Natural killer cell (primary cell): ENCODE data around the gene CORT. TPM values are rescaled to one million over a fixed set of nuclear protein-coding genes. Genes with fewer than 3 reads are reported as not detected.
"Not testable (repeated sequence)": the region's sequence is repeated elsewhere in the genome, so short reads cannot be mapped to it uniquely, and the experiment has no call there.

Experiments
- ATAC-seq, 3 donors: fragments of 150-1000 bp in 2 of 3; fragments of 200-7000 bp in 1 of 3; cut with Tn5 transposase; 1 replicate in 1 of 3; 2 replicates in 2 of 3; pipeline ENCODE4 v1.10.0; 2021; ENCODE audit warnings: mild to moderate bottlenecking in 2 of 3, moderate library complexity in 2 of 3
- DNase-seq, 2 donors: peaks; one replicate each; pipeline versions ENCODE4 v3.0.0 to v3.0.0-alpha.2; 2013 to 2021; ENCODE audit warnings: mixed read lengths in 1 of 2
- H3K27ac ChIP-seq: one replicate; pipeline ENCODE4 v1.5.1; 2013; ENCODE audit warnings: mild to moderate bottlenecking, low read length
- H3K27me3 ChIP-seq: one replicate; pipeline ENCODE4 v1.6.1; 2013; ENCODE audit warnings: low read length; ENCODE audit not compliant: control insufficient read depth, insufficient read depth
- H3K36me3 ChIP-seq: one replicate; pipeline ENCODE4 v1.6.1; 2013; ENCODE audit warnings: low read length; ENCODE audit not compliant: control insufficient read depth, insufficient read depth
- H3K4me1 ChIP-seq: one replicate; pipeline ENCODE4 v1.6.1; 2013; ENCODE audit warnings: low read length; ENCODE audit not compliant: control insufficient read depth, insufficient read depth
- H3K4me3 ChIP-seq: one replicate; pipeline ENCODE4 v1.5.1; 2013; ENCODE audit warnings: low read length
- H3K9me3 ChIP-seq: one replicate; pipeline ENCODE4 v1.6.1; 2013; ENCODE audit warnings: low read length; ENCODE audit not compliant: control insufficient read depth, insufficient read depth
- H3K27ac Mint-ChIP-seq, 2 donors: one replicate each; pipeline ENCODE4 v1.8.0; 2022; ENCODE audit warnings: mild to moderate bottlenecking in 2 of 2, mixed read lengths in 2 of 2, moderate library complexity in 1 of 2
- H3K27me3 Mint-ChIP-seq, 2 donors: one replicate each; pipeline ENCODE4 v1.8.0; 2022; ENCODE audit warnings: low read depth in 2 of 2, mixed read lengths in 2 of 2
- H3K36me3 Mint-ChIP-seq: one replicate; pipeline ENCODE4 v1.8.0; 2022; ENCODE audit warnings: mixed read lengths
- H3K4me1 Mint-ChIP-seq, 2 donors: one replicate each; pipeline ENCODE4 v1.8.0; 2022; ENCODE audit warnings: mixed read lengths in 2 of 2
- H3K4me3 Mint-ChIP-seq: one replicate; pipeline ENCODE4 v1.8.0; 2022; ENCODE audit warnings: mild to moderate bottlenecking, moderate library complexity, mixed read lengths
- H3K9me3 Mint-ChIP-seq, 2 donors: one replicate each; pipeline ENCODE4 v1.8.0; 2022; ENCODE audit warnings: mixed read lengths in 2 of 2
- WGBS: methylation state at CpG from one replicate; pipeline ENCODE4 v1.1.7; 2013; ENCODE audit warnings: missing lambda C conversion rate; ENCODE audit not compliant: insufficient coverage; 5-methylcytosine and 5-hydroxymethylcytosine counted together
- intact Hi-C: fragments of 100-400 bp; cut with micrococcal nuclease; formaldehyde crosslinking; loops from one replicate; pipeline ENCODE4 v1.14.2; 2022
- total RNA-seq, 4 donors: library from RNA; stranded (reverse); fragments of 120-200 nt in 1 of 4; gene quantifications; one replicate each; pipeline versions ENCODE4 v1.2.3 to v1.2.4, GENCODE V29; 2013 to 2022
- TF ChIP-seq, protein P1 (sequence below): fragments of 200-600 bp; IDR thresholded peaks from one replicate; pipeline ENCODE4 v1.8.0; 2022; ENCODE audit warnings: antibody characterized with exemption

CORT gene
- total RNA-seq, 3 donors from 2014 or later (not counting 1 experiment from before 2014, with no cell fraction given): not detected

- WGBS: 20% methylated on average over 22 of the region's 23 CpGs
These were observed 21.8 kb downstream of the CORT start for GRCh38 chr1:10471411-10472219.

DNA sequence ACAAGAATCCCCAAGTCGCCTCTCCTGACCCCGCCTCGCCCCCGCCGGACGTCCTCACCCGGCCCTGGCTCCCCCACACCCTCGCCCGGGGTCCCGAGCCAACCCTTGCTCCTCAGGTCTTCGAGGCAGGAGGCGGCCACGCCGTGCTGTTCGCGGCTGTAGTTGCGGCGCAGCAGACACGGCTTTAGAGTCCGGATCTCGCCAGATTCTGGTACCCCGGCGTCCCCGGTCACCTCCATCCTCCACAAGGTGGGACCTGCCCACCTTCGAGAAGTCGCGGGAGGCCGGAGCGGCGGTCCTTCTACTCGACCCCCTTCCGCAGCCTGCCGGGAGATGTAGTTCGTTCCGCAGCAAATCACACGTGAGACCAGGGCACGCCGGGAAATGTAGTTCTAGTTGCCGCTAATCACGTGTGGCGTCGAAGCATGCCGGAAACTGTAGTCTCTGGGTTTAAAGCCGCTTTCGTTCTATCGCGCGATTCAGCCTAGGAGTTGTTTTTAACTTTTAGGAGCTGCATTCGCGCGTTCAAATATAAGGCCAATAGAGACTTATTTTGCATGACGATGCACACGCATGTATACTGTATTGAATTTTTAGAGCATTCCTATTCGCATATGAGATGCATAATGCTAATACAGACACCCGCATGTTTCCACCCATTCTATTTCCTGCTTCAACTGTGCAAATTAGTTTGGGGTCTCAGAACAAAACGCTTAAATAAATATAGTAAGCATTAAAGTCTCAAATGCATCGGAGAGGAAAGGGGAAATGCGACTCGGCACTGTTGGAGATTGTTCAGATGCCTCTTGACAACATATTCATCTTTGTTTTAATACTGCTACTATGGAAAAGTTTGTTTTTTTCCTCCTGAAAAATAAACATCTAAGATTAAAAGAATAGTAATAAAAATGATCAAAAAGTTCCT lies 22.7 kb downstream of the CORT start, which contains the start of gene DFFA:
TSS of gene DFFA (minus strand) at position 310 of the 925 bp plus-strand sequence. CDS start at position 239, 71 bp downstream.
- TF ChIP-seq, protein P1, sequence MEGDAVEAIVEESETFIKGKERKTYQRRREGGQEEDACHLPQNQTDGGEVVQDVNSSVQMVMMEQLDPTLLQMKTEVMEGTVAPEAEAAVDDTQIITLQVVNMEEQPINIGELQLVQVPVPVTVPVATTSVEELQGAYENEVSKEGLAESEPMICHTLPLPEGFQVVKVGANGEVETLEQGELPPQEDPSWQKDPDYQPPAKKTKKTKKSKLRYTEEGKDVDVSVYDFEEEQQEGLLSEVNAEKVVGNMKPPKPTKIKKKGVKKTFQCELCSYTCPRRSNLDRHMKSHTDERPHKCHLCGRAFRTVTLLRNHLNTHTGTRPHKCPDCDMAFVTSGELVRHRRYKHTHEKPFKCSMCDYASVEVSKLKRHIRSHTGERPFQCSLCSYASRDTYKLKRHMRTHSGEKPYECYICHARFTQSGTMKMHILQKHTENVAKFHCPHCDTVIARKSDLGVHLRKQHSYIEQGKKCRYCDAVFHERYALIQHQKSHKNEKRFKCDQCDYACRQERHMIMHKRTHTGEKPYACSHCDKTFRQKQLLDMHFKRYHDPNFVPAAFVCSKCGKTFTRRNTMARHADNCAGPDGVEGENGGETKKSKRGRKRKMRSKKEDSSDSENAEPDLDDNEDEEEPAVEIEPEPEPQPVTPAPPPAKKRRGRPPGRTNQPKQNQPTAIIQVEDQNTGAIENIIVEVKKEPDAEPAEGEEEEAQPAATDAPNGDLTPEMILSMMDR: no peak
- Mint-ChIP-seq H3K27ac (peak within 1 kb of the TSS; percentile 86 to 93), H3K36me3 (peaks cover 7% of the 10 kb centered on the region), H3K4me3 (peak within 1 kb of the TSS; percentile 96), H3K27me3 (no peaks in the 10 kb centered on the region), H3K9me3 (no peaks in the 10 kb centered on the region), H3K4me1 (peaks cover 41 to 54% of the 10 kb centered on the region in 2 donors)
- Histone ChIP-seq H3K27me3 (no peaks in the 10 kb centered on the region), H3K36me3 (peaks cover 9% of the 10 kb centered on the region), H3K9me3 (no peaks in the 10 kb centered on the region), H3K4me3 (peak within 1 kb of the TSS; percentile 82), H3K4me1 (peaks cover 36% of the 10 kb centered on the region), H3K27ac (peak within 1 kb of the TSS; percentile 36)
- ATAC-seq (peak; percentile 78 to 91 (median 90)), DNase-seq (peak; percentile 85 to 95)
- under 1% methylated on average over 54 of the region's 59 CpGs for WGBS
- intact Hi-C loops: loop anchor here (1.0 to 5.0 kb wide), 2 partner anchors 23 to 40 kb away; partner anchors contain the start of gene CENPS

More at GRCh38 chr1:10471411-10472219, 21.8 kb downstream of the CORT start:
- H3K27ac Mint-ChIP-seq: peak overlapping the region; percentile 86 to 93
- H3K4me3 Mint-ChIP-seq: peak overlapping the region; percentile 96
- Histone ChIP-seq H3K36me3 (peaks cover 12% of the 10 kb centered on the region), H3K4me3 (peak overlapping the region; percentile 82), H3K9me3 (no peaks in the 10 kb centered on the region), H3K27me3 (no peaks in the 10 kb centered on the region), H3K27ac (peak overlapping the region; percentile 36), H3K4me1 (peaks cover 36% of the 10 kb centered on the region)
- DNase-seq: peak in 1 of 2 donors; percentile 8
- intact Hi-C loops: loop anchor here (1.0 to 5.0 kb wide), 2 partner anchors 24 to 39 kb away; partner anchors contain the start of gene CENPS
- H3K9me3 Mint-ChIP-seq: no peaks in the 10 kb centered on the region
- ATAC-seq: peak in 1 of 3 donors; percentile 0
- no peaks in the 10 kb centered on the region for H3K27me3 Mint-ChIP-seq
- TF ChIP-seq, protein P1: no peak
- H3K4me1 Mint-ChIP-seq: peaks cover 41 to 54% of the 10 kb centered on the region in 2 donors
- H3K36me3 Mint-ChIP-seq: peaks cover 7% of the 10 kb centered on the region

DNA sequence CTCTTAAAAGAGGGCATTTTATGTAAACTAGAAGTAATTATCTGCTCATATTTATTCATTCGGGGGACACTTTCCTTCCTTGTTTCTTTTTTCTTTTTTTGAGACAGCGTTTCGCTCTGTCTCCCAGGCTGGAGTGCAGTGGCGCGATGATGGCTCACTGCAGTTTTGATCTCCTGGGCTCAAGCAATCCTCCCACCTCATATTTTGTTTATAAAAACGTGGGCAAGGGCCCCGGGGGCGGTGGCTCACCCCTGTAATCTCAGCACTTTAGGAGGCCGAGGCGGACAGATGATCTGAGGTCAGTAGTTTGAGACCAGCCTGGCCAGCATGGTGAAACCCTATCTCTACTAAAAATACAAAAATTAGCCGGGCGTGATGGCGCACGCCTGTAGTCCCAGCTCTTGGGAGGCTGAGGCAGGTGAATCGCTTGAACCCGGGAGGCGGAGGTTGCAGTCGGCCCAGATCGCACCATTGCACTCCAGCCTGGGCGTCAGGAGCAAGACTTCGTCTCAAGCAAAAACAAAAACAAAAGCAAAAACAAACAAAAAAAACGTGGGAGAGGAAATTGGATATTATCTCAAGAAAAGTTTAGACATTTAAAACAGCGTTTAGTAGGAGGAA lies 23.4 kb downstream of the CORT start:
- no peaks in the 10 kb centered on the region for H3K27me3 ChIP-seq
- no peak overlapping the region for H3K4me3 ChIP-seq
- TF ChIP-seq, protein P1: no peak
- no peaks in the 10 kb centered on the region for H3K9me3 ChIP-seq
- Mint-ChIP-seq H3K9me3 (no peaks in the 10 kb centered on the region), H3K36me3 (peaks cover 1% of the 10 kb centered on the region), H3K4me1 (peaks cover 41 to 49% of the 10 kb centered on the region in 2 donors), H3K27ac (peak overlapping the region; percentile 86 to 93), H3K27me3 (no peaks in the 10 kb centered on the region), H3K4me3 (peak overlapping the region; percentile 96)
- whole genome bisulfite sequencing: 88% methylated on average over 19 of the region's 23 CpGs
- no peak for ATAC-seq
- no peak overlapping the region for H3K27ac ChIP-seq
- H3K4me1 ChIP-seq: peaks cover 36% of the 10 kb centered on the region
- peaks cover 3% of the 10 kb centered on the region for H3K36me3 ChIP-seq
- DNase-seq: no peak
- intact Hi-C loops: loop anchor here (5.0 kb wide), 1 partner anchor 41 kb away; the partner anchor contains the start of gene CENPS

DNA sequence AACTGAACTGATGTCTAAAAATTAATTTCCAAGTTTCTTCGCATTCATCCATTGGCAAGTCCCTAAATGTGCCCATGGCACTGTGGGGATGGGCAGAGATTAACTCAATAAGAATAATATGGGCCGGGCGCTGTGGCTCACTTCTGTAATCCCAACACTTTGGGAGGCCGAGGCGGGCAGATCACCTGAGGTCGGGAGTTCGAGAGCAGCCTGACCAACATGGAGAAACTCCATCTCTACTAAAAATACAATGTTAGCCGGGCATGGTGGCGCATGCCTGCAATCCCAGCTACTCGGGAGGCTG lies 24.4 kb downstream of the CORT start:
- not testable (repeated sequence) for H3K27ac ChIP-seq, H3K36me3 Mint-ChIP-seq, H3K27me3 ChIP-seq, H3K27me3 Mint-ChIP-seq, H3K9me3 ChIP-seq, ATAC-seq, DNase-seq, H3K36me3 ChIP-seq, H3K9me3 Mint-ChIP-seq
- peak overlapping the region; percentile 91 for H3K4me3 Mint-ChIP-seq
- H3K27ac Mint-ChIP-seq: peak overlapping the region; percentile 87 to 93
- 93% methylated on average over 10 of the region's 10 CpGs for WGBS
- intact Hi-C loops: loop anchor here (2.0 to 5.0 kb wide), 2 partner anchors 42 to 75 kb away; partner anchors contain the start of genes CENPS and PGD
- Histone ChIP-seq H3K4me3 (peak overlapping the region; percentile 64), H3K4me1 (peaks cover 36% of the 10 kb centered on the region)
- H3K4me1 Mint-ChIP-seq: peaks cover 41 to 48% of the 10 kb centered on the region in 2 donors
